Ovary (tissue), 9 donors: ENCODE measurements around the gene UNC13A. TPM values are rescaled to one million over a fixed set of nuclear protein-coding genes. Genes with fewer than 3 reads are reported as not detected.
"Not testable (repeated sequence)": the region's sequence is repeated elsewhere in the genome, so short reads cannot be mapped to it uniquely, and the experiment has no call there.

ENCODE experiments used
- DNase-seq, 5 donors: peaks; one replicate each; pipeline ENCODE4 v3.0.0-alpha.2; 2019 to 2020
- H3K27ac ChIP-seq, 2 donors: fragments of 200-600 bp; one replicate each; pipeline versions ENCODE4 v1.5.1 to v1.8.0; 2019 to 2022
- H3K27me3 ChIP-seq: fragments of 200-600 bp; one replicate; pipeline ENCODE4 v1.8.0; 2022
- H3K36me3 ChIP-seq: fragments of 200-600 bp; sonication (generic); one replicate; pipeline ENCODE4 v1.5.1; 2019
- H3K4me1 ChIP-seq: one replicate; pipeline ENCODE4 v1.8.1; 2013; ENCODE audit warnings: mild to moderate bottlenecking, moderate library complexity; ENCODE audit not compliant: insufficient read depth
- H3K4me3 ChIP-seq: fragments of 200-600 bp; sonication (generic); one replicate; pipeline ENCODE4 v1.5.1; 2017
- H3K9me3 ChIP-seq, 2 donors: fragments of 200-600 bp in 1 of 2; sonication (generic) in 1 of 2; one replicate each; pipeline versions ENCODE4 v1.5.1 to v1.8.1; 2013 to 2019; ENCODE audit warnings: mild to moderate bottlenecking in 1 of 2, moderate library complexity in 1 of 2
- CTCF ChIP-seq, 3 donors: fragments of 450-650 bp in 2 of 3; fragments of 200-600 bp in 1 of 3; IDR thresholded peaks; one replicate each; pipeline versions ENCODE4 v1.5.1 to v1.8.0; 2016 to 2022; ENCODE audit warnings: antibody characterized with exemption in 3 of 3, mild to moderate bottlenecking in 1 of 3
- EP300 ChIP-seq: sonication (generic); formaldehyde crosslinking; IDR thresholded peaks from one replicate; pipeline ENCODE4 v1.6.1; 2017; ENCODE audit warnings: antibody characterized with exemption
- POLR2A ChIP-seq: fragments of 450-650 bp; IDR thresholded peaks from one replicate; pipeline ENCODE4 v1.6.1; 2017; ENCODE audit warnings: antibody characterized with exemption, mild to moderate bottlenecking, moderate library complexity
- WGBS, 3 donors: extraction: QIAGEN DNeasy Blood & Tissue Kit in 1 of 3; methylation state at CpG; one replicate each; pipeline versions ENCODE4 v1.1.5 to v1.1.7; 2013 to 2017; 5-methylcytosine and 5-hydroxymethylcytosine counted together
- intact Hi-C, 4 donors: fragments of 100-400 bp; cut with DNase I; formaldehyde crosslinking; loops; one replicate each; pipeline versions ENCODE4 v1.11.0 to v1.15.1; 2022 to 2023
- polyA plus RNA-seq, 2 donors: library from polyadenylated mRNA; stranded (reverse); fragments of 200-250 nt in 1 of 2; fragments of 350-450 nt in 1 of 2; fragmentation: Illumina TruSeq in 1 of 2; extraction: RNeasy Lipid Tissue Mini Kit (QIAGEN cat#74804) in 1 of 2; gene quantifications; one replicate each; pipeline ENCODE4 v1.2.3, GENCODE V29; 2013 to 2014
- total RNA-seq, 7 donors: library from RNA; depleted of rRNA in 2 of 7; stranded (reverse); fragments of >200 nt in 2 of 7; fragmentation: NEBNext Ultra II Directional in 3 of 7; extraction: Animal tissue kit (Norgen Biotek cat#: 25700) in 3 of 7; gene quantifications; one replicate each; pipeline versions ENCODE4 v1.1.0 to v1.2.4, GENCODE V29; 2016 to 2023
- donor health status: DM: no; HTN: no; CAD: no; lungs with moderate emphysema.
- donor health status: DM: no; HTN: no; CAD: no.
- donor health status: Bipolar disorder and iron deficiency.
- donor health status: DM: yes; HTN: yes; CAD: no.
- donor health status: DM: no; HTN: no; CAD: no.
- donor health status: DM: yes; HTN: yes; CAD: no.

UNC13A gene
- total and polyA plus RNA-seq, 9 donors: 0.08 to 0.38 (median 0.15) TPM

- H3K4me3 ChIP-seq: no peak overlapping the region
- no peak for TF ChIP-seq CTCF (IDR thresholded peaks at IDR 0.05)
- no peak for TF ChIP-seq POLR2A
- TF ChIP-seq EP300: no peak
- intact Hi-C loops: no loop called here
- no peaks in the 10 kb centered on the region for H3K36me3 ChIP-seq
- no peaks in the 10 kb centered on the region for H3K9me3 ChIP-seq
- no peaks in the 10 kb centered on the region for H3K4me1 ChIP-seq
- no peaks in the 10 kb centered on the region for H3K27me3 ChIP-seq
- H3K27ac ChIP-seq: no peak overlapping the region
- DNase-seq: no peak
- WGBS, 3 donors: 91 to 94% (median 94%) methylated on average over 11 of the region's 11 CpGs
These were observed 112.0 kb downstream of the UNC13A start for GRCh38 chr19:17575871-17576757.

GRCh38 chr19:17572638-17573037 lies 115.5 kb downstream of the UNC13A start:
- H3K4me3 ChIP-seq: no peak overlapping the region
- H3K27me3 ChIP-seq: no peaks in the 10 kb centered on the region
- no peak overlapping the region for H3K27ac ChIP-seq
- no peaks in the 10 kb centered on the region for H3K36me3 ChIP-seq
- TF ChIP-seq POLR2A (no peak), CTCF (IDR thresholded peaks at IDR 0.05) (no peak), EP300 (no peak)
- no peaks in the 10 kb centered on the region for H3K9me3 ChIP-seq
- DNase-seq: no peak
- H3K4me1 ChIP-seq: no peaks in the 10 kb centered on the region
- 88 to 95% (median 89%) methylated on average over 7 of the region's 7 CpGs for WGBS, 3 donors
- intact Hi-C loops: loop anchor here in 1 of 4 donors (2.0 kb wide), 1 partner anchor 34 kb away; no protein-coding TSS in a partner anchor

GRCh38 chr19:17570791-17571190 lies 117.4 kb downstream of the UNC13A start:
- Histone ChIP-seq H3K9me3 (no peaks in the 10 kb centered on the region), H3K36me3 (no peaks in the 10 kb centered on the region), H3K27me3 (no peaks in the 10 kb centered on the region), H3K4me3 (no peak overlapping the region), H3K4me1 (no peaks in the 10 kb centered on the region), H3K27ac (no peak overlapping the region)
- no peak for DNase-seq
- TF ChIP-seq POLR2A (no peak), CTCF (IDR thresholded peaks at IDR 0.05) (no peak), EP300 (no peak)
- WGBS, 3 donors: 89 to 94% (median 90%) methylated on average over 6 of the region's 6 CpGs
- intact Hi-C loops: no loop called here

- H3K36me3 ChIP-seq, DNase-seq, H3K27me3 ChIP-seq, H3K4me1 ChIP-seq, H3K9me3 ChIP-seq, H3K4me3 ChIP-seq, intact Hi-C loops, H3K27ac ChIP-seq: not testable (repeated sequence)
- 91 to 94% (median 94%) methylated on average over 5 of the region's 5 CpGs for WGBS, 3 donors
These were observed 117.9 kb downstream of the UNC13A start for GRCh38 chr19:17570291-17570690.

- H3K27ac ChIP-seq: no peak overlapping the region
- intact Hi-C loops: no loop called here
- TF ChIP-seq CTCF (IDR thresholded peaks at IDR 0.05) (no peak), POLR2A (no peak), EP300 (no peak)
- no peak for DNase-seq
- WGBS, 3 donors: 82 to 95% (median 89%) methylated on average over 1 of the region's 1 CpG
- H3K27me3 ChIP-seq: no peaks in the 10 kb centered on the region
- H3K9me3 ChIP-seq: no peaks in the 10 kb centered on the region
- no peak overlapping the region for H3K4me3 ChIP-seq
- H3K4me1 ChIP-seq: no peaks in the 10 kb centered on the region
- H3K36me3 ChIP-seq: no peaks in the 10 kb centered on the region
These were observed 120.2 kb downstream of the UNC13A start for GRCh38 chr19:17567940-17568339.
